HFF-Myc (cell line): ENCODE data around the gene NF1.

ENCODE experiments used
- DNase-seq: peaks from one replicate; pipeline ENCODE4 v3.0.0-alpha.2; 2011; ENCODE audit warnings: low read depth; ENCODE audit errors: extremely low read depth
- H3K4me3 ChIP-seq: replicated peaks from 2 replicates; pipeline ENCODE4 v1.5.1; 2011; ENCODE audit warnings: low read depth, mild to moderate bottlenecking, control low read depth, low read length
- TF ChIP-seq, protein P1 (sequence below): IDR thresholded peaks from 2 replicates; pipeline ENCODE4 v1.5.1; 2012; ENCODE audit warnings: mild to moderate bottlenecking, low read depth, low read length, control low read depth; ENCODE audit errors: missing control alignments

Gene NF1

DNA sequence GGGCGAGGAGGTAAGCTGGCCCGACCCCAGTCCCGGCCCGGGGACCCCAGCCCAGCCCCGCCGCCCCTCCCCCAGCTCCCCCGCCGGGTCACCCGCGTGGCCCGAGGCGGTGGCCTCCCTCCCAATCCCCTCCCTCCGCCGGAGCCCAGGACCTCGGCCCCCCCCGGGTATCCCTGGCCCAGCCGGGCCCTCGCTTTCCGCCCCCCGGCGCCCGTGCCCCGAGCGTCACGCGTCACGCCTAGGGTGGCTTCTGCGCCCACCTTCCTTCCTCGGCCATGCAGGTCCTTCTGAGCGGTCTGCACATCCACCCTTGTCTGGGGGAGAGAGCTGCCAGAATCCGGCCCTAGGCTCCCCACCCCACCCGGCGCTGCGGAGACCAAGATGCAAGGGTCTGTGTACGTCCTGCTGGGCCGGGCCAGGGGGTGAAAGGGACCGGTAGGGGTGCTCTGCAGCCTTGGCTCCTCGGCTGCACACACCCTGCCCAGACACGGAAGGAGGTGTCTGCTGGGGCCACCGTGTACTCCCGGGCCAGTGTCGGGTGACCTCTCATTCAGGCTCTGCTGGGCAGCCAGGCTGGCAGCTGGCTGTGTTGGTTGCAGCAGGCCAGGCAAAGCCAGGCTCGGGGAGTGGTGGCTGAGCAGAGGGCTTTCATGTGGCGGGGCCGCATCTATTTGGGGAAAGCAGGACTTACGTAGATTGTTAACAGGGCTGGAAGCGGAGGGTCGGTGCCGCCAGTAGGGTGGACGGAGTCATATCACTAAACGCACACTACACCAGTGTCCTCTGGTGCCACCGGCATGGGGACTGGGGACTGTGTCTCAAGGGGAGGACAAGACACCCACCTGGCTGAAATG lies 297.5 kb downstream of the NF1 start:
- TF ChIP-seq, protein P1, sequence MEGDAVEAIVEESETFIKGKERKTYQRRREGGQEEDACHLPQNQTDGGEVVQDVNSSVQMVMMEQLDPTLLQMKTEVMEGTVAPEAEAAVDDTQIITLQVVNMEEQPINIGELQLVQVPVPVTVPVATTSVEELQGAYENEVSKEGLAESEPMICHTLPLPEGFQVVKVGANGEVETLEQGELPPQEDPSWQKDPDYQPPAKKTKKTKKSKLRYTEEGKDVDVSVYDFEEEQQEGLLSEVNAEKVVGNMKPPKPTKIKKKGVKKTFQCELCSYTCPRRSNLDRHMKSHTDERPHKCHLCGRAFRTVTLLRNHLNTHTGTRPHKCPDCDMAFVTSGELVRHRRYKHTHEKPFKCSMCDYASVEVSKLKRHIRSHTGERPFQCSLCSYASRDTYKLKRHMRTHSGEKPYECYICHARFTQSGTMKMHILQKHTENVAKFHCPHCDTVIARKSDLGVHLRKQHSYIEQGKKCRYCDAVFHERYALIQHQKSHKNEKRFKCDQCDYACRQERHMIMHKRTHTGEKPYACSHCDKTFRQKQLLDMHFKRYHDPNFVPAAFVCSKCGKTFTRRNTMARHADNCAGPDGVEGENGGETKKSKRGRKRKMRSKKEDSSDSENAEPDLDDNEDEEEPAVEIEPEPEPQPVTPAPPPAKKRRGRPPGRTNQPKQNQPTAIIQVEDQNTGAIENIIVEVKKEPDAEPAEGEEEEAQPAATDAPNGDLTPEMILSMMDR = no peak
- DNase-seq = no peak
- H3K4me3 ChIP-seq = 0 out of 2 replicates have a peak overlapping the region, but pooled peaks have one; percentile 13

DNA sequence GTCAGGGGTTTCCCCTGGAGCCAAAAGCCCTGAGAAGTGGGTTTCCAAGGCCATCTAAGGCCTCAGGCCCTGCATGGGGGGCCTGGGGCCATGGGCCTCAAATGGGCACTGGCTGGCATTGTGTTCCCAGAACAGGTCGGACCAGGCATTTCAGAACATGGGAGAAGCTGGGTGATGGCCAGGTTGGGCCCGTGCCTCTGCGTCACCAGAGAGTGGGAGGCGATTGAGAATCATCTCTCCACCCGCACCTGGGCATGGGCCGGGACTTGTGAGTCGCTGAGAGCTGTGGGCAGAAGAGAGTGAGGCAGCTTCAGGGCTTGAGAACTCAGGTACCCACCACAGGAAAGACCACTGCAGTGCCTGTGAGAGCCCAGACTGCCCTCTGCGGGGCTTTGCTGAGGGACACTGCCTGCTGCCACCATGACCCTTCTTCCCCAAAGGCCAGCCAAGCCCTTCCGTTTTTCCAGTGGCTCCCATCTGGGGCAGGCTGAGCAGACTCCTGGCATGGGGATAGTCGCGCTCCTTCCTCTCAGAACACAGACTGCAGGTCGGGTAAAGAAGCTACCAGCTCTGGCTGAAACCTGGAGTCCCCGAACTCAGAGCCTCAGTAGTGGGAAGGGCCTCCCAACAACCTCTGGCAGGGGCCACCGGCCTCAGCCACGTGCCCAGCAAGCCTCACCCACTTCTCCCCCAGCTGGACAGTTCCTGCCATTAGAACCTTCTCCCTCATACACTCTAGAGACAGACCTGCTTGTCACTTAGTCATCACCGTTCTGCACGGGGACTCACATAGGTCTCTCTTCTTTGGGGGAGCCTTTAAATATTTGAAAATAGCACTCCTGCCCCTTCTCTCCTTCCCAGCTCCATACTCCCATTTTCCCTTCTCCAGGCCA lies 298.3 kb downstream of the NF1 start:
- TF ChIP-seq, protein P1 = no peak
- no peak for DNase-seq

DNA sequence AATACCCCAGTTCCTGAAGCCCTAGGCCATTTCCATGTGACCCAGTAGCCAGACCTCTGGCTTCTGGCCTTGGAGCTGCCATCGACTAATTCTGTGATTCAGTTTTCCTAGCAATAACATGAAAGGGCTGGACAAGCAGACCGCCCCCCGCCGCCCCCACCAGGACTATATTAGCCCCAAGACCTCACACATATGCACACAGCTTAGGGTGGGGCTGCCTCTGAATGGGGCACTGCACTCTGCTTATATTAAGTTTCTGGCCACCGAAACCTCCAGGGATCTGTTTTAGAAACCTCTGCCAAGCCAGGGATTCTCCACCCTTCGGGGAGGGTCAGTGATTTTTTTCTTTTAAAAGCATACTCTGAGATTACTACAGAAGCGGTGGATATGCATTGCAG lies 299.0 kb downstream of the NF1 start:
- H3K4me3 ChIP-seq = no peak overlapping the region
- DNase-seq = no peak
- TF ChIP-seq, protein P1 = no peak

More for the DNA sequence above, 298.3 kb downstream of the NF1 start:
- H3K4me3 ChIP-seq = no peak overlapping the region

DNA sequence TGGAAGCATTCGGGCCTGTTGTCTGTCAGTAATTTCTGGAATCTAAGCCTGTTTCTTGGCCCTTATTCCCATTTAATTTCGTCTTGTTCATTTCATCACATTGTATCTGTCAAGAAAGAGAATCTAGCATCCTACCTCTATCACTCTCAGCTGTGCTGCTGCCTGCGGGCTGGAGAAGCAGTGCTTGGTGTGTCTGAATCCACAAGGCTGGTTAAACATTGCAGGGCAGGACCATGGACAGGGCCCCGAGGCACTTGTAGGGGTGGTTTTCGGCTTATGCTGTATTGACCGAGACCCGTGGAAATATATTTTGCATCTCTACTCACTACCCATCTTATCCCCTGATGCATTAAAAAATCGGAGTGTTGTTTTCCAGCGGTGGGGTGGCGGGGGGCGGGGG lies 299.8 kb downstream of the NF1 start:
- H3K4me3 ChIP-seq = no peak overlapping the region
- TF ChIP-seq, protein P1 = no peak
- DNase-seq = peak; percentile 43

DNA sequence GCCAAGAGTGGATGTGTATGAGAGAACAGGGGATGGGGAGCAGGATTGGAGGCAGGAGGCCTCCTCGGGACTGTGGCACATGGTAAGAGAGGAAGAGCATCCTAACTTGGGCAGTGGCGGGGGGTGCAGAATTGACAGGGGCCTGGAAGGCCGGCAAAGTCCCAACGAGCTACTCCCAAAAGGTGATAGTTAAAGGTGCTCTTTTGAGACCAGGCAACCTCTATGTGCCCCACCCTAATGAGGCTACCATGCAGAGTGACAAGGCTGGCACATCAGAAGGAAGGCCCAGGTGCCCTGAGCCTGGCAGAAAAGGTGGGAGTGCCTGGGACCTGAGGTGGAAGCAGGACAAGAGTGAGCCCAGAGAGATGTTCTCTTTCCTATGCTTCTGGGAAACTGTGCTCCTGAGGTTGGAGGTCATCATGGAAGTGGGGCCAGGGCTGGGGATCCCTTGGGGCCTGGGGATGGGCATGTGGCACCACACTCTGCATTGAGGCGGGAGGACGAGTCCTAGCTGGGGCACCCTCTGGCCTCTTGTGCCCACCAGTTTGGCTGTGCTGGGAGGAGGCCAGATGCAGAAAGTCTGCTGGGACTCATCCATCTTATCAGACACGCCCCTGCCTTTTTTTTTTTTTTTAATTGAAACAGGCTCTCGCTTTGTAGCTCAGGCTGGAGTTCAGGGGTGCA lies 302.6 kb downstream of the NF1 start:
- no peak for DNase-seq
- no peak overlapping the region for H3K4me3 ChIP-seq
- TF ChIP-seq, protein P1 = no peak
